ENCODE results near the gene ZIC3.
"Not testable (repeated sequence)": the region's sequence is repeated elsewhere in the genome, so short reads cannot be mapped to it uniquely, and the experiment has no call there.

Gene ZIC3

DNA sequence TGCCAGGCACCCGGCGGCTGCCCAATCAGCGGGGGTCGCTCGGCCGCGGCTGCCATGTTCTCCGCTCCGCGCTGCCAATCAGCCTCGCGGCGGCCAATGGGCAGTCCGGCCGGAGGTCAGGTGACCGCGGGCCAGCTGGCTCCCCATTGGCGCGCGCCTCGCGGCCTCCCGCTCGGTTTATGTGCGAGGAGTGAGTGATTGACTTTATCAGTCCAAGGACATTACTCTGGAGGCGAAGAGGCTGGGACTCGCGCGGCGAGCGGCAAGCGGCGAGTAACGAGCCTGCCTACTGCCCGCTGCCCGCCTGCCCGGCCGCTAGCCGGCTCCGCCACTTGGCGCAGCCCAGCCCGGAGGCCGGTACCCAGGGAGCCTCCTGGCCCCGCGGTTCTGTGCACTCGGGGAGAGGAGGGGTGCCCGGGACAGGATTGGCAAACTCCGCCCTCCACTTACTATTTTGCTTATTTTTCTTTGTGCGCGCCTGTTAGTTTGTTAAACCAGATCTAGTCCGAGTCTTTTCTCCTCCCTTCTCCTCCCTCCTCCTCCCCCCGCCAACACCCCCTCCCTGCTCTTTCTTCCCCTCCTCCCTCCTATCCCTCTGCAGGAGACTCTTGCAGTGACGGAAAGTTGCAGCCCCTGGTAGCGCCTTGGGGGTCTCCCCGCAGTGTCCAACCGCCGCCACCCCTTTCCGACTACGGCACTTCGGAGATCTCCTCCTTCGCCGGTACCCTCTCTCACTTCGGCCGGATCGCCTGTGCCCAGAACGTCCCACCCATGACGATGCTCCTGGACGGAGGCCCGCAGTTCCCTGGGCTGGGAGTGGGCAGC lies at the start of gene ZIC3:
ZIC3 (plus strand) TSS at position 207 of the 825 bp plus-strand sequence; CDS start at position 772, 565 bp downstream.
- no peak for DNase-seq (ENCODE audit: low read depth in 2 of 2)

DNA sequence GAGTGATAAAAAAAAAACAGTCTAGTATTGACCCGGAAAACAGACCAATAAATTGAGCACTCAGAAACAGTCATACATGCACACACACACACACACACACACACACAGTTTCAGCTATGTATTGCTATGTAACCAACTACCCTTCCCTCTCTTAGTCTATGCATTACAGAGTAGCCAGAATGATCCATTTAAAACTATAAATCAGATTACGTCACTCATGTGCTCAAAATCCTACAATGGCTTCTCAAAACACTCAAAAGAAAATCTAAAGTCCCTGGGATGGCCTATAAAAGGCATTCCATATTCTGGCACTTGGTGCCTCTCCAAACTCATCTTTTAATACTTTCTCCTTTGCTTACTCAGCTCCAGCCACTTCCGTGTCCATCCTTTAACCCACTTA lies 46.5 kb upstream of the ZIC3 start:
- no peak for DNase-seq (ENCODE audit: low read depth in 2 of 2)

DNA sequence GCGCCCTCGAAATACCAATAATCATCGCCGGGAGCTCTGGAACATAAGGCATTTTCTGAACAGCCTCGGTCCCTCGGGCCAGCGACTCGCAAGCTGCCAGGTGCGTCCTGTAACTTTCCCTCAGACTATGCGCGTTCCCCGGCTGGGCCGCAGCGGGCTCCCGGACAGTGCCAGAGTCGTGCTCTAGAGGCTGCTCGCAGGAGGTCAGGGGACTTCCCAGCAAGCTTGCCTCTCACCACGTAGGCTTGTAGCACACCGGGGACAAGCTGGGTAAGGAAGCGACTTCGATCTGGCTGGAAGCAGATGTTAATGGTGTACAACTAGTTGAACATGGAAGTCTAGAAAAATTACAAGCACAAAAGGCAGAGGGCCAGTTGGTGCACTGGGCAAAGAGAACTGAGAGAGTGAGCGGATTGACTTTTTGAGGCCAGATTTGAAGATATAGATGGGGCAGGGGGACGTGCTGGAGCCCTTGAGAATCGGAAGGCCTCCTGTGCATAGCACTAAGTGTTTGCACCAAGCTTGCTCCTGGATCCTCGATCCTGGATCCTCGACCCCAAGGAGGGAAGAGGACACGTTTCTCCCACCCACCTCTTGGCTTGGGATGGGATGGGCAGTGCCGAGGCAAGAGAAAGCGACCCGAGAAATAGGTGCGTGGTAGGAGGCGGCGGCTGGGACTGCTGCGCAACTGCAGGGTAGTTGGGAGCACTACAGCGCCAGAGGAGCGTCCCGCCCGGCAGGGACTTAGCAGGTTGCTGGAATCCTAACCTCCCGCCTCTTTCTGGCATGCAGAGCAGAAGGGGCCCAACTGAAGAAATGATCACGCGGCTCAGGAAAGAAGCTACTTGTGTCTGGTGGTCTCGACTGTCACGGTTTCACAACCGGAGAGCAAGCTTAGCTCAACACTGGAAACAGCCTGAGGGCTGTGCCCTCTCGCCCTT lies 19.9 kb upstream of the ZIC3 start:
- DNase-seq (ENCODE audit: low read depth in 2 of 2): no peak

DNA sequence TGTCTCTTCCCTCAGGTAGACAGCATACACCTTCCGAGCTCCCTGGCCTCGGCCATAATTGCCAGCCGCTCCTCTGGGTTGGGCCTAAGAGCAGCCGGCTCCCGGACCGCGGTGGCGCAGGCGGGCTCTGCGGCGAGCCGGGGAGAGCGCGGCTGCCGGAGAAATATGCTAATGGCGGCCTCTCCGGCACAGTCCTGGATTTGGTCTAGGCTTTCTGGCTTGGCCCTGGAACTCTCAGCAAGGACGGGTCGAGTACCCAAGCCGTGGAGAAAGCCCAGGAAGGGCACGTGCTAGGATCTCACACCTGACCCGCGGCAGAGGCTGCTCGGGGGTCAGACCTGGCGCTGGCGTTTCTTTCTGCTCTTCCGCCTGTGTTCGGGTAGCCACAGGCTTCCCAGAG lies 18.6 kb upstream of the ZIC3 start:
- DNase-seq (ENCODE audit: low read depth in 2 of 2): no peak

DNA sequence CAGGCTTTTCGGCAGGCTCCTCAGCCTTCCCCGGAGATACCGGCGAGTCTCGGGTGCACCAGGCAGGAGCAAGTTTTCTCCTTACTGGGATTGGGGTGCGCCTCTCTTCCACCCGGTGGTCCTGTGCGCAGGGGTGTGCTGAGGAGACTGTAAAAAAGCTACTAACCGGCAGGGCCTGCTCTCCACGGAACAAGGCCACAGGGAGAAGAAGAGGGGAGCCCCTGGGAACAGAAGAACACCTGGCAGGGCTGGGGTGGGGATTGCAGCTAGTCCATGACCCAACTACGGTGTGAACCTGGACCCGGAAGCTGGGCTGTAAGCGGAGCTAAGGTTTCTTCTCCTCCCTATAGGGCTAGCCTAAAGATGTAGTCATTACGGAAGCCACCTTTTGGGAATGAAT lies 17.7 kb upstream of the ZIC3 start:
- no peak for DNase-seq (ENCODE audit: low read depth in 2 of 2)

DNA sequence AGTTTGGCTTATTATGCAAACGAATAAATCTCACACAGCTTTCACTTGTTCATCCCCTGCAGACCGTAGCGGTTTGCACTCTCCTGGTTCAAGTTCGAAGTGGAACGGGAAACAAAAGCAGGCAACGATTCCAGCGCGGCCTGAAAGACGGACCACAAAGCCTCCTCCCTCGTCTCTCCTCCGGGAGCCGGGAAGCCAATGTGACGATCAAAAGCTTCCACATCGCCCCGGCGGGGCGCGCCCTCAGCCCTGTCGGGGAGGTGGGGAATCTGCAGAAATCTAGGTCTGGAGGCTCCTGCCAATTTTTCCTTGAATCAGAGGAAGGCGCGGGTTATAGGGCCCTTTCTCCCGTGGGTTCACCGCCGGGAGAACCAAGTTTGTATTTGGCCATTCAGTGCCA lies 16.9 kb upstream of the ZIC3 start:
- no peak for DNase-seq (ENCODE audit: low read depth in 2 of 2)

DNA sequence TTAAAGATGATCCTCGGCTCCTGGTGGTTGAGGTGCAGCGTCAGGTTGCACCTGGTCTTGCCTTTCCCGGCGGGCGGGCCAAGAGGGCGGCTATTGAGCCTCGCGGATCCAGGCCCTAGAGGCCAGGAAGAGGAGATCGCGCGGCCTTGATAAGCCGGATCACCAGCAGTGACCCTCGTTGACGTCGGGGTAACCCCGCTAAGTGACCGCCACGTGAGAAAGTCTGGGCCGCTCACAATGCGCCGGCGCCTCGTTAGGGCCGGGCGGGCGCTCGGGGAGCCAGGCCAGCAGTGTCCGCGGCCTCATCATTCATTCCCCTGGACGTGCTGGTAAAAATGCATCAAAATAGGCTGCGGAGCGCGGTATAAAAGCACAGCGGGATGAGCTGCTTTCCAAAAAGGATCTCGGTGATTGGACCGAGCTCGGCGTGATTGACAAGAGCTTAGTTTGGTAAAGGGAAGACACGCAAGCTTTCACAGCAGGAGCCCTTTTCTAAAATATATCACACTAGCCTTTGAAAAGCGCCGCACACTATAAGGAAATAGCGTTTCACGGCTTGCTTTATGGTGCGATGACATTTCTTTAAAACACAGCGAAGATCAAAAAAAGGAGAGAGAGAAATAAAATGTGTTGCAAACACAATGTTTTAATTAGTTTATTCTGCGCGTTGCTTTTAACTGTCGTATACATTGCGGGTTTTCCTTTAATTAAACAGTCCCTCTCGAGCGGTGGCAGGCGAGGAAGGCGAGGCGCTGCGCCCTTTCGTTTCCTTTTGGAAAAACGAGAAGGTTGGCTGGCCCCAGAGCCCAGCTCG lies 15.9 kb upstream of the ZIC3 start:
- no peak for DNase-seq (ENCODE audit: low read depth in 2 of 2)

DNA sequence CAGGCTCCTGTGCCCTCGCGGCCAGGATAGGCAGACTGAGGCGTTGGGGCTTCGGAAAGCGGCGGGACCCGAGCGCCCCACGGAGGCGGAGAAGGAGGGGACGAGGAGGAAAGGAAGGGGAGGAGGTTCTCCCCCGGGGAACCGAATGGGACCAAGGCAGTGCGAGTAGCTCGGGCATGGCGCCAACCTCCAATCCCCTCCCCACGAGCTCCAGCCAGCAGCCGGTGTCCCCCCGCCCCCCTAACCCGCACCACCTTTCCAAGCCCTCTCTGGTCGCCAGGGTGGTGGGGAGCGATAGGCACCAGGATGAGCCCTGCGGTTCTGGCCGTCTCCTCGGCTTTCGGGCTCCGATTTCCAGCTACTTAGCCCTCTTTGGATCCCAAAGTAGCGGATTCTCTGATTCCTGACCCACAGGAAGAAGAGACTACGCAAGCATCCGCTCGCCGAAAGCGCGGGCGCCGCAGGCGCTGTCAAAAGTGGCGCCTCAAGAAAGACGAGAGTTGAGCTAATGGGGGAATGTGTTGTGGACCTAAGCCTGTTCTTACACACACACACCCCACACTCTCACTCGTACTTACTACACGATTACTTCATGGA lies 15.2 kb upstream of the ZIC3 start:
- DNase-seq (ENCODE audit: low read depth in 2 of 2): no peak

DNA sequence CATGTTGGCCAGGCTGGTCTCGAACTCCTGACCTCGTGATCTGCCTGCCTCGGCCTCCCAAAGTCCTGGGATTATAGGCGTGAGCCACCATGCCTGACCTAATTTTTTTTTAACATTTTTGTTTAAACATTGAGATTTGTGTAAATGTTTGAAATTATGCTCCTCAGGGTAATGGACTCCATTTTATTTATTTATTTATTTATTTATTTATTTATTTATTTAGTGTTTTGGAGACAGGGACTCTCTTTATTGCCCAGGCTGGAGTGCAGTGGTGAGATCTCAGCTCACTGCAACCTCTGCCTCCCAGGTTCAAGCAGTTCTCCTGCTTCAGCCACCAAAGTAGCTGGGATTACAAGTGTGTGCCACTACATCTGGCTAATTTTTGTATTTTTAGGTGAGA lies 13.8 kb upstream of the ZIC3 start:
- not testable (repeated sequence) for DNase-seq (ENCODE audit: low read depth in 2 of 2)

DNA sequence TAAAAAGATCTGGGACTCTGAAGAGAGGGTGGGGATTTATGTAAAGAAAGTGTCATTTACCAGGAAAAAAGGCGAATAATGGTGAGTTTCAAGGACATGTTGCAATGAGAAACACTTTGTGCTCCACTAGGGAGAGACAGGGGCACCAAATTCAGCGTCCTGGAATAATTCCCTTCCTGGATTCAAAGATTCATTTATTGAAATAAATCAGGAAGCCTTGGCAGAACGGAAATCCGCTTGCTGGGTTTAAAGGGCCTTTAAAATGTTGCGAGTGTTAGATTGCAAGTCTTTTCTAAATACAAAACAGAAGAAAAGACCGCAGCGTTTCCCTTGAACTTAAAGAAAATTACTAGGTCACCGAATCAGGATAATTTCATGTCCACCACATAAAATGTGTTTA lies 3.8 kb upstream of the ZIC3 start:
- DNase-seq (ENCODE audit: low read depth in 2 of 2): no peak

DNA sequence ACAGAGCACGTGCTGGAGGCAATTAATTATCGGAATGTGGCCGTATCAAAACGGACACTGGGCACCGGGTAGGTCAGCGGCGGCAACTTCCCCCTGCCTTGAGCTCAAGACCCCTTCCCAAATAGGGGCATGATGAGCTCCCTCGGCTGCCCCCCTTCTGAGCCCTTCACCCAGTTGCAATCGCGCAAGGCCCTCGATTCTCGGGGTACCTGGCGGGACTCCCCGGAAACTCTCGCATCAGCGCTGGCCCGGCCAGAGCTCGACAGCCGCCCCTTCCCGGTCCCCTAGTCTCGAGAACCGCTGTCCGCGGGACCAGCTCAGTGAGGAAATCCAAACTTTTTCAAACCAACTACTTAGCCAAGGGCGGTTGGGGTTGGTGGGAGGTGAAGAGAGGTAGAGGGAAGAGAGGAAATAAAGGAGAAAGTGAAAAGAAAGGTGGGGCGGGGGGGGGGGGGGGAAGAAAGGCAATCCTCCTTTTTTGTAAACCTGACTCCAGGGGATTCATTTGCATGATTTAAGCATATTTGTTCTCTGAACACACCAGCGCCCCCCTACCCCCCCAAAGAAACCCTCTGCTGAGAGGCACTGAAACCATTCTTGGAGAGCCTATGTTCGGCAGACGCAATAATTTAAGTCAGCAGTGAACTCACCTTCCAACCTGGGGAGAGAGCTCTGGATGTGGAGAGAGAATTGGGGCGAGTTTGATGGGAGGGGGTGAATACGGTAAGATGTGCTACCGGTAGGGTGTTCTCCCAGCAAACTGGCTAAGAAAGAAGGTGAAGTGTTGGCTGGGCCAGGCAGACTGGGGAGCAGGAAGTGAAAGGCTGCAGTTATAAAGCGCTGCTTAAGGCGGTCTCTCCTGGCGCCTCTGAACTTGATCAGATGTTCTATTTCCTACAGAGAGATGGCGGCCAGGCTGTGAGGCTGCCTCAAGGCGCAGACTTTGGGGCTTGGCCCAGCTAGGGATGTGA lies 2.0 kb upstream of the ZIC3 start:
- DNase-seq (ENCODE audit: low read depth in 2 of 2): no peak

DNA sequence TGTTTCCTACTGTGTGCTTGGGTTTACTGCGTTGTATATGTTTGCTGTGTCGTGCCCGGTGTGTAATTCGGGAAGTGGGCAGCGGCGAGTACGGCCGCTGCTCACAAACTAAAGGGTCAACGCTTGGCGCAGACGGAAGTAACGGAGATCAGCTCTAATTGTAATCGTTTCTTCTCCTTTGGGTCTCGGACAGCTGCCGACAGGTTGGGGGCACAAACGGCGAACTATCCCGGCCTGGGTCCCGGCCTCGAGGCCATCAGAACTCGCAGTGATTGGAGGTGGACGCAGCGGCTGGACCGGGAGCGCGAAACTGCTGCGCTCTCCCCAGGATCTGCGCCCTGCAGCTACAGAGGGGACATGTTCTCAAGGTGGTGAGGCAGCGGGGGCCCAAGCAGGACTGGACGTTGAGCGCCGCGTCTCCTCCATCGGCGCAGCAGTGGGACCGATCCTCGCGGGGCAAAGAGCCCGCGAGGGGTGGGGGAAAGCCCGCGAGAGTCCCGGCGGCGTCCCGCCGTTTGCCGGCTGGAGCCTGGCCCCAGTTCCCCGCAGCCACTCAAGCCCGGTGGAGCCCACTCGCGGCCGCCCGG lies 516 bp upstream of the ZIC3 start:
- DNase-seq (ENCODE audit: low read depth in 2 of 2): no peak

DNA sequence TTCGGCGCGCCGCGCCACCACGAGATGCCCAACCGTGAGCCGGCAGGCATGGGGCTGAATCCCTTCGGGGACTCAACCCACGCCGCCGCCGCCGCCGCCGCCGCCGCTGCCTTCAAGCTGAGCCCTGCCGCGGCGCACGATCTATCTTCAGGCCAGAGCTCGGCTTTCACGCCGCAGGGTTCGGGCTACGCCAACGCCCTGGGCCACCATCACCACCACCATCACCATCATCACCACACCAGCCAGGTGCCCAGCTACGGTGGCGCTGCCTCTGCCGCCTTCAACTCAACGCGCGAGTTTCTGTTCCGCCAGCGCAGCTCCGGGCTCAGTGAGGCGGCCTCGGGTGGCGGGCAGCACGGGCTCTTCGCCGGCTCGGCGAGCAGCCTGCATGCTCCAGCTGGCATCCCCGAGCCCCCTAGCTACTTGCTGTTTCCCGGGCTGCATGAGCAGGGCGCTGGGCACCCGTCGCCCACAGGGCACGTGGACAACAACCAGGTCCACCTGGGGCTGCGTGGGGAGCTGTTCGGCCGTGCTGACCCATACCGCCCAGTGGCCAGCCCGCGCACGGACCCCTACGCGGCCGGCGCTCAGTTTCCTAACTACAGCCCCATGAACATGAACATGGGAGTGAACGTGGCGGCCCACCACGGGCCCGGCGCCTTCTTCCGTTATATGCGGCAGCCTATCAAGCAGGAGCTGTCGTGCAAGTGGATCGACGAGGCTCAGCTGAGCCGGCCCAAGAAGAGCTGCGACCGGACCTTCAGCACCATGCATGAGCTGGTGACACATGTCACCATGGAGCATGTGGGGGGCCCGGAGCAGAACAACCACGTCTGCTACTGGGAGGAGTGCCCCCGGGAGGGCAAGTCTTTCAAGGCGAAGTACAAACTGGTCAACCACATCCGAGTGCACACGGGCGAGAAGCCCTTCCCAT lies 1.1 kb downstream of the ZIC3 start:
- no peak for DNase-seq (ENCODE audit: low read depth in 2 of 2)

DNA sequence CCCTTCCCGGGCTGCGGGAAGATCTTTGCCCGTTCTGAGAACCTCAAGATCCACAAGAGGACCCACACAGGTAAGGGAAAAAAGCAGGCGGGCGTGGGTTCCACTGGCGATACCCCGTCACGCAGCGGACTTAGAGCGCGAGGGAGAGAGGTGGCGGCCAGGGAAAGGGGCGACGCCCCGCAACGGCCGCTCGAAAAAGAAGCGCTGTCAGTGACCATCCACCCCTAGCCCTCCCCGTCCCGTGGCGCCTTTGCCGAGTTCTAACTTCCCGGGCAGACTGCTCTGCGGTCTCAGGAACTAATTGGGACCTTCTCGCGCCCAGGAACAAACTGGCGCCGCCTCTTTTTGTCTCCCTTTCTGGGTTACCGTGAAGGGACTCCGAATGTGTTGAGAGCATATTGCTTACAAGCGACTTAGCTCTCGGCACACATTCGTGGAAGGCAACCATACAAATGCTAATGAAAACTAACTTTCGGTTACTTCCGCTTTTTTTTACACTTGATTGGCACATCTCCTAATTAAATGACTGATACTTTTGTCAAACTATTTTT lies 1.8 kb downstream of the ZIC3 start:
- no peak for DNase-seq (ENCODE audit: low read depth in 2 of 2)

DNA sequence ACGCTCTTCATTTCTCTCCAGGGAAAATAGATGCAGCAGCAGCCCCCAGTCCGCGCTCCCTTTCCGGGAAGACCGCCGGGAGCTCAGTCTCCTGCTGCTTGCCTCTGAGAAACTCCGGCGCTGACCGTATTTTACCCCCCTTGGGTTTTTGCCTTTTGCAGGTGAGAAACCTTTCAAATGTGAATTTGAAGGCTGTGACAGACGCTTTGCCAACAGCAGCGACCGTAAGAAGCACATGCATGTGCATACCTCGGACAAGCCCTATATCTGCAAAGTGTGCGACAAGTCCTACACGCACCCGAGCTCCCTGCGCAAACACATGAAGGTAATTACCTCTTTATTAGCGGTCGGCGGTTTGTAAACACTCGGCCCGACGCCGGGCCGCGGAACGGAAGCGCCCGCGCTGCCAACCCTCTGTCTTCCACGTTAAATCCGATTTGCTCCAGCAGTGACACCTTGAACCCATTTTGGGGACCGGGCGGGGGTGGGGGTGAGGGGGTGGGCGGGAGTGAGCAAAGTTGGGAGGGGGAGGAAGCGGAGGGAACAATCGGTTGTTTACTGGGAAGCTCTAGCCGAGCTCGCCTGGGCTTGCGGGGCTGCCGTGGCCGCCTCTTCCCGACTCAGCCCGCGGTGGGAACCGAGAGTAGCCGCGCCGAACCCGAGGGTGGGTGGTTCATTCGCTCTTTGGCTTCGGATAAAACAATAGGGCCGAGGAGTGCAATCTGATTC lies 3.0 kb downstream of the ZIC3 start:
- no peak for DNase-seq (ENCODE audit: low read depth in 2 of 2)

DNA sequence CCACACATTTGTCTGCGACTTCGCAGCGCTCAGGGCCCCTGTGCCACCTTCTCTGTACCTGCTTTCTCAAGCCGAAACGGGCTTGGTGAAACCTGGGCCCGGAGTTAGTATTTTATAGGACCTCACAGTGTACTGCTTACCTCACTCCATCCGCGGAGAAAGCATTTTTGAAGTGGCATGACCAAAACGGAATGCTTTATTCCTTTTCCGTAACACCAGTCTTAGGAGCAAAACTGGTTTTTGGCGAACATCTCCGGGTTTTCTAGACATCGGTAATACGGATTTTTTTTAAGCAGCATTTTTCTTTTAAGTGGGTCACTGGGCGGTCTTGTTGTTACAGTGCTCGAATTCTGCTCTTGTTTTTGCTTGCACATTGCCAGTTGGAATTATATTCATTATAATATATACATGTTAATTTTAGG lies 3.6 kb downstream of the ZIC3 start:
- DNase-seq (ENCODE audit: low read depth in 2 of 2): no peak

DNA sequence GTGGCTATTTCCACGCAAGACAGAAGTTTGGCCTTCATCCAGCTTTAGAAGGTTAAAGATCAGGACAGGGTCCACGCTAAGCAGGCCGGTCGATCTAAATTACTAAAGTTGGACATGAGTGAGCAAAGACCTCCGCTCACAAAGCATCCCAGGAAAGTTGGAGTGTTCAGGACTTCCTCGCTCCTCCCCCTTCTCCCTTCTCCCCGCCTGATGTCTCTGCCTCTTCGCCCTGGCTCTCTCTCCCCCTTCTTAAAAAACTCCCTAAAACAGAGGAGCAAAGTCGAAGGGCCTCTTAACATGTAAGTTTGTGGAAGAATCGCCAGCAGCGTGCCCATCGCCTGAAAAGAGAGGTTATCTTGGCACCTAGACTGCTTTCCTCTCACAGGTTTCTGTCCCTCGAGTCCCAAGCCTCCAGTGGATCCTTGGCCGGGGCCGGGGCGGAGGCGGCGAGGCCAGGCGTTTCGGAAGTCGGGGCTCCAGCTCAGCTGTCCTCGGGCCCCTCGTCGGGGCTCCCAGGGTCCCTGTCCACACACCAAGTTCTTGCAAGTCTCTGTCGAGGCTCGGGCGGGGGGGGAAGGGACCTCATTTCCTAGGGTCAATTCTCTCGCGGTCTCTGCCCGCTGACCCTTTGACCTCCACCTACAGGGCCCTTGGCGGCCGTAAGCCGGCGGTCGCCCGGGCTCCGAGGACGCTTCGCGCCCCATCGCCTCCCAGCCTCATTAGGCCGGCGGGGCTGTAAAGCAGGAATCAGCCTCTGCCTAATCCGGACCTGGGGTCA lies 7.6 kb downstream of the ZIC3 start:
- no peak for DNase-seq (ENCODE audit: low read depth in 2 of 2)

Measured in stimulated activated CD8-positive, alpha-beta memory T cell treated with anti-CD3 and anti-CD28 coated beads, Interleukin-2, amount 100 ng/mL, for 48 hours (primary cell).